EH (cell line): Measurements from ENCODE around the gene IFNA7.
A peak's percentile ranks its signal among the peaks of the same experiment; 100 is the strongest.
"Not testable (repeated sequence)": the region's sequence is repeated elsewhere in the genome, so short reads cannot be mapped to it uniquely, and the experiment has no call there.

Experiments
- DNase-seq: peaks from one replicate; pipeline ENCODE4 v3.0.0-alpha.2; 2015; ENCODE audit warnings: low read depth

IFNA7 gene

GRCh38 chr9:21182810-21183736 is 18.9 kb downstream of the IFNA7 start:
- peak; percentile 15 for DNase-seq

GRCh38 chr9:21174671-21175070 is 27.3 kb downstream of the IFNA7 start:
- no peak for DNase-seq

GRCh38 chr9:21172156-21172555 is 29.8 kb downstream of the IFNA7 start:
- DNase-seq, result no peak

GRCh38 chr9:21171351-21171750 is 30.7 kb downstream of the IFNA7 start:
- DNase-seq, result no peak

GRCh38 chr9:21166560-21166959 is 35.4 kb downstream of the IFNA7 start, which contains the start of gene IFNA21:
Gene IFNA21, minus strand, starts transcription at chr9:21166660. Its CDS starts 48 bp downstream, at chr9:21166612.
- DNase-seq, result not testable (repeated sequence)

- DNase-seq, result no peak
Observed at GRCh38 chr9:21165516-21165915, 36.5 kb downstream of the IFNA7 start.

- peak; percentile 5 for DNase-seq
Observed at GRCh38 chr9:21160178-21160577, 41.8 kb downstream of the IFNA7 start.

GRCh38 chr9:21155501-21155900 is 46.5 kb downstream of the IFNA7 start:
- peak; percentile 14 for DNase-seq

- peak; percentile 18 for DNase-seq
Observed at GRCh38 chr9:21154018-21154608, 47.9 kb downstream of the IFNA7 start.

- DNase-seq, result peak; percentile 7
Observed at GRCh38 chr9:21153336-21154017, 48.5 kb downstream of the IFNA7 start.
